ENCODE results near the gene NGRN. TPM values are rescaled to one million over a fixed set of nuclear protein-coding genes. Genes with fewer than 3 reads are reported as not detected.

Gene NGRN
- total RNA-seq, 2 experiments from 2014 or later = 40.0 to 65.0 TPM

DNA sequence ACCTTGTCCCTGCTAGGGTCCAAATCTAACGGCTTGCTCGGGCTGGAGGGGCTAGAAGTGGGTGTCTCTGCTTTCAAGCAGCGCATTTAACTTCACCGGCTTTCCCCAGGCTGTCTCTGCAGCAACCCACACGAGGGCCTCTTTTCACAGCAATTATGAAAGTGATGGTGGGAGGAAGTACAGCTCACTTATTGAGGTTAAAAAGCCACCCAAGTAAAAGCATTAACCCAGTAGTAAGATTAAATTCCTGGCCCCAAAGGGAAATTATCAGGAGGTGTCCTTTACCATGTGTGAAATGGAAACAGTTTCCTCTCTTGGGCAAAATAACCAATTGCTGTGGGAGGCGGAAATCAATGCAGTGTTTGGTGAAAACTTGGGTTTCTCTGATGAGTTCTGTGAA is 41.1 kb downstream of the NGRN start:
- CTCF ChIA-PET (ENCODE audit: unreplicated experiment) = interaction anchor here (0.9 to 1.1 kb wide), 3 partner anchors 13 to 18 kb away, joined by 3 read pairs; no protein-coding TSS in a partner anchor
- TF ChIP-seq EZH2phosphoT487 (IDR thresholded peaks at IDR 0.05; ENCODE audit: borderline replicate concordance, low read depth, low read length) = no peak
- TF ChIP-seq, protein P1, sequence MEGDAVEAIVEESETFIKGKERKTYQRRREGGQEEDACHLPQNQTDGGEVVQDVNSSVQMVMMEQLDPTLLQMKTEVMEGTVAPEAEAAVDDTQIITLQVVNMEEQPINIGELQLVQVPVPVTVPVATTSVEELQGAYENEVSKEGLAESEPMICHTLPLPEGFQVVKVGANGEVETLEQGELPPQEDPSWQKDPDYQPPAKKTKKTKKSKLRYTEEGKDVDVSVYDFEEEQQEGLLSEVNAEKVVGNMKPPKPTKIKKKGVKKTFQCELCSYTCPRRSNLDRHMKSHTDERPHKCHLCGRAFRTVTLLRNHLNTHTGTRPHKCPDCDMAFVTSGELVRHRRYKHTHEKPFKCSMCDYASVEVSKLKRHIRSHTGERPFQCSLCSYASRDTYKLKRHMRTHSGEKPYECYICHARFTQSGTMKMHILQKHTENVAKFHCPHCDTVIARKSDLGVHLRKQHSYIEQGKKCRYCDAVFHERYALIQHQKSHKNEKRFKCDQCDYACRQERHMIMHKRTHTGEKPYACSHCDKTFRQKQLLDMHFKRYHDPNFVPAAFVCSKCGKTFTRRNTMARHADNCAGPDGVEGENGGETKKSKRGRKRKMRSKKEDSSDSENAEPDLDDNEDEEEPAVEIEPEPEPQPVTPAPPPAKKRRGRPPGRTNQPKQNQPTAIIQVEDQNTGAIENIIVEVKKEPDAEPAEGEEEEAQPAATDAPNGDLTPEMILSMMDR (conservative IDR thresholded peaks at IDR 0.05; ENCODE audit: low read length) = no peak
- no peaks in the 10 kb centered on the region for H3K9me2 ChIP-seq (ENCODE audit: insufficient read depth, low read length)
- H4K20me1 ChIP-seq (ENCODE audit: insufficient read depth, low read length) = no peaks in the 10 kb centered on the region
- BruUV-seq (replicated peaks) = no TSS peak
- no peaks in the 10 kb centered on the region for H3K79me2 ChIP-seq (ENCODE audit: insufficient read depth, low read depth, low read length)
- no peak overlapping the region for H3K4me2 ChIP-seq (ENCODE audit: low read length)
- intact Hi-C loops (cut with micrococcal nuclease; ENCODE audit: unreplicated experiment) = no loop called here
- no peaks in the 10 kb centered on the region for H3K9me3 ChIP-seq (ENCODE audit: low read length)
- H3K36me3 ChIP-seq (ENCODE audit: insufficient read depth, low read length) = no peaks in the 10 kb centered on the region
- no peak for DNase-seq (ENCODE audit: low spot score)
- 0 out of 2 replicates have a peak overlapping the region, but pooled peaks have one; percentile 5 for H2AFZ ChIP-seq (ENCODE audit: low read length)
- H3K4me3 ChIP-seq (ENCODE audit: low read depth, low read length, poor library complexity, severe bottlenecking) = no peak overlapping the region
- POLR2A ChIA-PET = interaction anchor here (1.1 to 1.3 kb wide), 2 partner anchors 9 to 14 kb away, joined by 3 to 4 read pairs; no protein-coding TSS in a partner anchor
- H3K4me1 ChIP-seq (ENCODE audit: insufficient read depth, low read length, poor library complexity, severe bottlenecking) = no peaks in the 10 kb centered on the region
- H3K27ac ChIP-seq (ENCODE audit: low read depth, low read length, poor library complexity, severe bottlenecking) = no peak overlapping the region

DNA sequence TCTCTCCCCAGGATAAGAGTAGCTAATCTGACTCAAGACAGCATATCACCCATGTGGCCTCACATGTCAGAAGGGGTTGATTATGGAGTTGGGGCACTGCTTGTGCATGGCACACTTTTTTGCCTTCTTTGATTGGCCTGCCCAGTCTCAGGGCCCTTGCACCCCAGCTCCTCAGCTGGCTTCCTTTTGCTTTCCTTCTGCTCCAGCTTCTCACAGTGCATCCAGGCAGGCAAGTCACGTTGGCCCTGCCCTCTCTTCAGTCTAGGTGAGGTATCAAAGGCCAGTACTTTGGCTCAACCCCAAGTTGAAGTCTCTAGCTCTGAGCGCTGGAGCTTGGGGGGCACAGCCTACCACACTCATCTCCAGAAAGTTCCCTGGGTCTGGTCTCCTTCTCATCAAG is 42.2 kb downstream of the NGRN start:
- H3K27ac ChIP-seq (ENCODE audit: low read depth, low read length, poor library complexity, severe bottlenecking) = no peak overlapping the region
- H3K4me1 ChIP-seq (ENCODE audit: insufficient read depth, low read length, poor library complexity, severe bottlenecking) = no peaks in the 10 kb centered on the region
- no peaks in the 10 kb centered on the region for H3K79me2 ChIP-seq (ENCODE audit: insufficient read depth, low read depth, low read length)
- H3K9me2 ChIP-seq (ENCODE audit: insufficient read depth, low read length) = no peaks in the 10 kb centered on the region
- TF ChIP-seq EZH2phosphoT487 (IDR thresholded peaks at IDR 0.05; ENCODE audit: borderline replicate concordance, low read depth, low read length) = no peak
- TF ChIP-seq, protein P1 (conservative IDR thresholded peaks at IDR 0.05; ENCODE audit: low read length) = no peak
- POLR2A ChIA-PET = interaction anchor here (0.5 to 1.3 kb wide), 3 partner anchors 8 to 156 kb away, joined by 3 to 4 read pairs (median 4); no protein-coding TSS in a partner anchor
- intact Hi-C loops (cut with micrococcal nuclease; ENCODE audit: unreplicated experiment) = no loop called here
- CTCF ChIA-PET (ENCODE audit: unreplicated experiment) = interaction anchor here (0.6 to 1.0 kb wide), 3 partner anchors 12 to 26 kb away, joined by 3 to 4 read pairs (median 3); no protein-coding TSS in a partner anchor
- H3K4me3 ChIP-seq (ENCODE audit: low read depth, low read length, poor library complexity, severe bottlenecking) = no peak overlapping the region
- H3K36me3 ChIP-seq (ENCODE audit: insufficient read depth, low read length) = no peaks in the 10 kb centered on the region
- DNase-seq (ENCODE audit: low spot score) = no peak
- H3K4me2 ChIP-seq (ENCODE audit: low read length) = no peak overlapping the region
- no peaks in the 10 kb centered on the region for H4K20me1 ChIP-seq (ENCODE audit: insufficient read depth, low read length)
- no peaks in the 10 kb centered on the region for H3K9me3 ChIP-seq (ENCODE audit: low read length)
- no peak overlapping the region for H2AFZ ChIP-seq (ENCODE audit: low read length)
- BruUV-seq (replicated peaks) = no TSS peak

DNA sequence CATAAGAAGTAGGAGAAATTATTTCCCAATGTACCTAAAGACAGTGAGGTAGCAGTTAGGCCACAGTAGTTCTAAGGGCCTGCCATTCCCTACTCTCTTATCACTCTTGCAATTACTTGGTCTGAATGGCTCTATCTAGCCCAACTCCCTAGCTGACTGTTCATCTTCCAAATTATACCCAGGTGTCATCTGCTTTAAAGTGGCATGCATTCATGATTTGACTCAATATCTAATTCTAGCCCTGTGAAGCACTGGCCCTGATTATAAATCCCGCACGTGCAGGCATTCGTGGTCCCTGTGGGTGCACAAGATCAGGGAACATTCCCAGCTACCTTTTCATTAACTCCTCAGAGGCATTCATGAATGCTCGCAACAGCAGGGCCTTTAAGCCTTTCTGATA is 43.5 kb downstream of the NGRN start:
- ChIA-PET POLR2A (no interaction called here), CTCF (ENCODE audit: unreplicated experiment) (no interaction called here)
- DNase-seq (ENCODE audit: low spot score) = no peak
- no TSS peak for BruUV-seq (replicated peaks)
- no peak overlapping the region for H3K4me2 ChIP-seq (ENCODE audit: low read length)
- no peak overlapping the region for H3K27ac ChIP-seq (ENCODE audit: low read depth, low read length, poor library complexity, severe bottlenecking)
- no peak overlapping the region for H3K4me3 ChIP-seq (ENCODE audit: low read depth, low read length, poor library complexity, severe bottlenecking)
- H4K20me1 ChIP-seq (ENCODE audit: insufficient read depth, low read length) = no peaks in the 10 kb centered on the region
- intact Hi-C loops (cut with micrococcal nuclease; ENCODE audit: unreplicated experiment) = no loop called here
- H2AFZ ChIP-seq (ENCODE audit: low read length) = no peak overlapping the region
- no peaks in the 10 kb centered on the region for H3K36me3 ChIP-seq (ENCODE audit: insufficient read depth, low read length)
- no peaks in the 10 kb centered on the region for H3K79me2 ChIP-seq (ENCODE audit: insufficient read depth, low read depth, low read length)
- no peaks in the 10 kb centered on the region for H3K4me1 ChIP-seq (ENCODE audit: insufficient read depth, low read length, poor library complexity, severe bottlenecking)
- no peaks in the 10 kb centered on the region for H3K9me3 ChIP-seq (ENCODE audit: low read length)
- no peaks in the 10 kb centered on the region for H3K9me2 ChIP-seq (ENCODE audit: insufficient read depth, low read length)
- TF ChIP-seq EZH2phosphoT487 (IDR thresholded peaks at IDR 0.05; ENCODE audit: borderline replicate concordance, low read depth, low read length) = no peak
- TF ChIP-seq, protein P1 (conservative IDR thresholded peaks at IDR 0.05; ENCODE audit: low read length) = no peak

Data from OCI-LY7 (cell line).